GM12878 (cell line): ENCODE measurements around the gene KLHDC10. TPM values are rescaled to one million over a fixed set of nuclear protein-coding genes. Genes with fewer than 3 reads are reported as not detected.

Experiments
- ATAC-seq: fragments of 200-7000 bp; cut with Tn5 transposase; 3 replicates; pipeline ENCODE4 v1.9.1; 2020; ENCODE audit warnings: mild to moderate bottlenecking, moderate library complexity
- BruUV-seq: library from RNA; stranded (reverse); fragments of 400-500 nt; replicated peaks from 2 replicates; lab custom pipeline; 2021; lab: Mats Ljungman, UMichigan
- CTCF ChIA-PET: fragments of 300-600 bp; sonication (Branson Sonifier 250); formaldehyde crosslinking; extraction: SDS; loops from one replicate; lab custom pipeline; 2021; ENCODE audit warnings: inconsistent platforms; lab: Yijun Ruan, JAX
- POLR2A ChIA-PET: fragments of 350-600 bp; formaldehyde crosslinking; extraction: SDS; loops from one replicate; lab custom pipeline; 2021; ENCODE audit warnings: inconsistent platforms; lab: Charles Lee
- RAD21 ChIA-PET: fragments of 300-600 bp; sonication (Branson Sonifier 250); formaldehyde crosslinking; loops from one replicate; lab custom pipeline; 2023; ENCODE audit warnings: antibody characterized with exemption; ENCODE audit not compliant: unreplicated experiment; lab: Charles Lee
- SMC1A ChIA-PET: fragments of 300-600 bp; sonication (Branson Sonifier 250); formaldehyde crosslinking; loops from one replicate; lab custom pipeline; 2023; ENCODE audit not compliant: unreplicated experiment, uncharacterized antibody; lab: Charles Lee
- DNase-seq: peaks from one replicate; pipeline ENCODE4 v3.0.0-alpha.2; 2011; ENCODE audit warnings: low read depth, low spot score
- FAIRE-seq: peaks from 3 replicates; lab custom pipeline; 2011; peaks lifted over from hg19 to GRCh38; lab: Jason Lieb, UNC
- H2AFZ ChIP-seq: 2 replicates; pipeline ENCODE4 v1.6.0; 2011; ENCODE audit warnings: low read depth, low read length, control low read depth; ENCODE audit not compliant: control insufficient read depth
- H3K27ac ChIP-seq: 2 replicates; pipeline ENCODE4 v1.5.1; 2011; ENCODE audit warnings: control low read depth; ENCODE audit not compliant: control insufficient read depth, insufficient read depth
- H3K27me3 ChIP-seq, 2 experiments: replicated peaks in 1 of 2; 2 replicates each; pipeline versions ENCODE4 v1.6.0 to v1.6.1; 2011; ENCODE audit warnings: low read length in 1 of 2; ENCODE audit not compliant: control insufficient read depth in 2 of 2, insufficient read depth in 2 of 2
- H3K36me3 ChIP-seq, 2 experiments: 2 replicates each; pipeline ENCODE4 v1.5.1; 2011; ENCODE audit warnings: low read length in 1 of 2; ENCODE audit not compliant: control insufficient read depth in 2 of 2, insufficient read depth in 2 of 2
- H3K4me1 ChIP-seq: 2 replicates; pipeline ENCODE4 v1.6.1; 2011; ENCODE audit warnings: mild to moderate bottlenecking, low read length, moderate library complexity, mixed read lengths; ENCODE audit not compliant: control insufficient read depth, insufficient read depth
- H3K4me2 ChIP-seq: 2 replicates; pipeline ENCODE4 v1.6.0; 2011; ENCODE audit warnings: control low read depth; ENCODE audit not compliant: control insufficient read depth, insufficient read depth
- H3K4me3 ChIP-seq: fragments of 200-600 bp; sonication (generic); 2 replicates; pipeline ENCODE4 v1.5.1; 2016
- H3K79me2 ChIP-seq: 2 replicates; pipeline ENCODE4 v1.6.0; 2011; ENCODE audit warnings: low read length; ENCODE audit not compliant: control insufficient read depth, insufficient read depth
- H3K9ac ChIP-seq: 2 replicates; pipeline ENCODE4 v1.8.0; 2011; ENCODE audit warnings: low read length, control low read depth, mixed read lengths; ENCODE audit not compliant: control insufficient read depth, insufficient read depth
- H3K9me3 ChIP-seq: replicated peaks from 3 replicates; pipeline ENCODE4 v1.5.1; 2011; ENCODE audit warnings: mild to moderate bottlenecking, low read length; ENCODE audit not compliant: control insufficient read depth, insufficient read depth
- H4K20me1 ChIP-seq: 2 replicates; pipeline ENCODE4 v1.6.0; 2011; ENCODE audit not compliant: control insufficient read depth, insufficient read depth
- KDM1A ChIP-seq: fragments of 200-600 bp; sonication (generic); IDR thresholded peaks from 2 replicates; pipeline ENCODE4 v1.6.1; 2016; ENCODE audit warnings: borderline replicate concordance
- NFYA ChIP-seq: IDR thresholded peaks from 2 replicates; pipeline ENCODE4 v1.6.1; 2011; ENCODE audit warnings: low read depth, mild to moderate bottlenecking, low read length, improper control_type of control experiment, borderline replicate concordance
- PAX8 ChIP-seq: fragments of 450-650 bp; IDR thresholded peaks from 2 replicates; pipeline ENCODE4 v1.6.1; 2017; ENCODE audit warnings: mild to moderate bottlenecking, moderate library complexity
- RUNX3 ChIP-seq: IDR thresholded peaks from 2 replicates; pipeline ENCODE4 v1.6.1; 2012; ENCODE audit warnings: low read length, inconsistent platforms
- SIN3A ChIP-seq: IDR thresholded peaks from 2 replicates; pipeline ENCODE4 v1.6.1; 2012; ENCODE audit warnings: low read depth, low read length, improper control_type of control experiment
- YY1 ChIP-seq: IDR thresholded peaks from 2 replicates; pipeline ENCODE4 v1.6.1; 2011; ENCODE audit warnings: low read depth, mild to moderate bottlenecking, low read length
- WGBS: methylation state at CpG from one replicate; pipeline ENCODE4 v1.1.6; 2016; ENCODE audit warnings: low lambda C conversion rate; ENCODE audit not compliant: insufficient replicate concordance, insufficient coverage; ENCODE audit errors: missing lambda C conversion rate; 5-methylcytosine and 5-hydroxymethylcytosine counted together
- in situ Hi-C: fragments of 300-500 bp; cut with MboI; formaldehyde crosslinking; loops from 9 replicates; pipeline ENCODE4 v1.14.3; 2018; ENCODE audit warnings: mixed read lengths
- intact Hi-C: fragments of 100-400 bp; cut with micrococcal nuclease; formaldehyde crosslinking; loops from one replicate; pipeline ENCODE4 v1.14.2; 2022; ENCODE audit not compliant: unreplicated experiment
- polyA plus RNA-seq, 11 experiments: library from polyadenylated mRNA; depleted of rRNA in 4 of 11; unstranded in 6 of 11; stranded (reverse) in 5 of 11; fragments of >200 nt; fragmentation: Nextera tagmentation in 4 of 11; fragmentation: Illumina TruSeq in 1 of 11; extraction: Ambion mirVana in 4 of 11; extraction: Trizol in 1 of 11; gene quantifications; 1 replicate in 1 of 11; 2 replicates in 10 of 11; pipeline versions ENCODE4 v1.2.1 to v1.2.3, GENCODE V29; 2011 to 2016; ENCODE audit warnings: inconsistent platforms in 2 of 11, missing spikeins in 2 of 11, low read depth in 1 of 11
- total RNA-seq, 4 experiments: library from RNA; depleted of rRNA in 3 of 4; stranded (reverse); fragments of >200 nt in 3 of 4; fragmentation: Illumina TruSeq in 1 of 4; extraction: Trizol in 1 of 4; gene quantifications; 2 replicates each; pipeline versions ENCODE4 v1.2.1 to v1.2.3, GENCODE V29; 2013 to 2021

The KLHDC10 gene
- total and polyA plus RNA-seq, 10 of the 15 experiments (the other 5 are each of a cell fraction or from before 2014, with no cell fraction given), result 2.9 to 20.6 (median 9.4) TPM

GRCh38 chr7:130129011-130129411 lies 58.7 kb downstream of the KLHDC10 start:
- no peak overlapping the region for H3K9ac ChIP-seq
- SMC1A ChIA-PET, result interaction anchor here (0.7 kb wide), 1 partner anchor 15 kb away, joined by 3 read pairs; no protein-coding TSS in a partner anchor
- CTCF ChIA-PET, result no interaction called here
- H3K4me1 ChIP-seq, result no peaks in the 10 kb centered on the region
- H3K4me2 ChIP-seq, result no peak overlapping the region
- H3K27ac ChIP-seq, result no peak overlapping the region
- no peak for FAIRE-seq
- peaks cover 2 to 15% of the 10 kb centered on the region in 2 experiments for H3K36me3 ChIP-seq
- 100% methylated on average over 4 of the region's 4 CpGs for WGBS
- H3K27me3 ChIP-seq, result no peaks in the 10 kb centered on the region
- no peak for DNase-seq
- intact Hi-C loops, result no loop called here
- H2AFZ ChIP-seq, result no peak overlapping the region
- no peak for TF ChIP-seq PAX8
- TF ChIP-seq YY1, result no peak
- TF ChIP-seq, all 136 proteins: peak for 0
- no peaks in the 10 kb centered on the region for H3K9me3 ChIP-seq
- POLR2A ChIA-PET, result no interaction called here
- H3K4me3 ChIP-seq, result no peak overlapping the region
- H4K20me1 ChIP-seq, result no peaks in the 10 kb centered on the region
- BruUV-seq, result no TSS peak
- H3K79me2 ChIP-seq, result no peaks in the 10 kb centered on the region
- RAD21 ChIA-PET, result no interaction called here
- no peak for ATAC-seq
- in situ Hi-C loops, result no loop called here

- H3K27me3 ChIP-seq, result no peaks in the 10 kb centered on the region
- TF ChIP-seq NFYA, result no peak
- no peak for TF ChIP-seq SIN3A
- no peak for TF ChIP-seq KDM1A
- 0 out of 2 replicates have a peak, but pooled peaks have one; percentile 5 for TF ChIP-seq RUNX3
- POLR2A ChIA-PET, result no interaction called here
- H3K4me2 ChIP-seq, result no peak overlapping the region
- CTCF ChIA-PET, result interaction anchor here (1.2 to 1.4 kb wide), 2 partner anchors 10 to 59 kb away, joined by 3 to 6 read pairs; no protein-coding TSS in a partner anchor
- DNase-seq, result no peak
- peaks cover 0 to 15% of the 10 kb centered on the region in 2 experiments; a peak in 3 of 4 replicates for H3K36me3 ChIP-seq
- no peak for FAIRE-seq
- 13% methylated on average over 6 of the region's 6 CpGs for WGBS
- H3K27ac ChIP-seq, result no peak overlapping the region
- H3K9me3 ChIP-seq, result no peaks in the 10 kb centered on the region
- H2AFZ ChIP-seq, result no peak overlapping the region
- no TSS peak for BruUV-seq
- ATAC-seq, result peak; percentile 48; the same call in 2 of the 3 replicates
- no peaks in the 10 kb centered on the region for H4K20me1 ChIP-seq
- no peak overlapping the region for H3K4me3 ChIP-seq
- no peaks in the 10 kb centered on the region for H3K79me2 ChIP-seq
- SMC1A ChIA-PET, result interaction anchor here (1.4 kb wide), 1 partner anchor 35 kb away, joined by 4 read pairs; no protein-coding TSS in a partner anchor
- H3K9ac ChIP-seq, result no peak overlapping the region
- intact Hi-C loops (no loop called here), in situ Hi-C loops (no loop called here)
- no peaks in the 10 kb centered on the region for H3K4me1 ChIP-seq
- RAD21 ChIA-PET, result no interaction called here
Measured at GRCh38 chr7:130131191-130131834, 61.0 kb downstream of the KLHDC10 start.
